Kidney epithelial cell (primary cell): ENCODE data around the gene PELI2. TPM values are rescaled to one million over a fixed set of nuclear protein-coding genes. Genes with fewer than 3 reads are reported as not detected.

ENCODE experiments used
- DNase-seq: peaks from one replicate; pipeline ENCODE4 v3.0.0-alpha.2; 2010; ENCODE audit warnings: low read depth
- H3K27me3 ChIP-seq: 2 replicates; pipeline ENCODE4 v1.6.0; 2011; ENCODE audit warnings: low read length; ENCODE audit not compliant: control insufficient read depth, insufficient read depth
- H3K36me3 ChIP-seq: 2 replicates; pipeline ENCODE4 v1.5.1; 2011; ENCODE audit warnings: low read length; ENCODE audit not compliant: control insufficient read depth, insufficient read depth
- H3K4me3 ChIP-seq: 2 replicates; pipeline ENCODE4 v1.5.1; 2011; ENCODE audit warnings: low read depth, mild to moderate bottlenecking, control low read depth, low read length
- CTCF ChIP-seq: IDR thresholded peaks from 2 replicates; pipeline ENCODE4 v1.5.1; 2011; ENCODE audit warnings: mild to moderate bottlenecking, moderate library complexity, low read length, control low read depth, inconsistent platforms; ENCODE audit not compliant: insufficient read depth, poor library complexity, severe bottlenecking
- total RNA-seq: library from RNA; depleted of rRNA; stranded (reverse); fragments of >200 nt; gene quantifications from 2 replicates; pipeline ENCODE4 v1.2.3, GENCODE V29; 2015

The PELI2 gene
- total RNA-seq, 1 donor from 2014 or later, result 4.8 TPM

- no peak for TF ChIP-seq CTCF
- DNase-seq, result no peak
- H3K36me3 ChIP-seq, result no peaks in the 10 kb centered on the region
- H3K27me3 ChIP-seq, result no peaks in the 10 kb centered on the region
- no peak overlapping the region for H3K4me3 ChIP-seq
Observed at GRCh38 chr14:56142314-56142713, 24.1 kb downstream of the PELI2 start.

- DNase-seq, result no peak
- Histone ChIP-seq H3K4me3 (no peak overlapping the region), H3K27me3 (no peaks in the 10 kb centered on the region), H3K36me3 (no peaks in the 10 kb centered on the region)
- no peak for TF ChIP-seq CTCF
Observed at GRCh38 chr14:56143025-56143424, 24.8 kb downstream of the PELI2 start.

GRCh38 chr14:56144176-56144575 lies 26.0 kb downstream of the PELI2 start:
- H3K27me3 ChIP-seq, result no peaks in the 10 kb centered on the region
- TF ChIP-seq CTCF, result no peak
- H3K4me3 ChIP-seq, result no peak overlapping the region
- H3K36me3 ChIP-seq, result no peaks in the 10 kb centered on the region
- no peak for DNase-seq

GRCh38 chr14:56145181-56145769 lies 27.1 kb downstream of the PELI2 start:
- no peak for DNase-seq
- no peaks in the 10 kb centered on the region for H3K27me3 ChIP-seq
- TF ChIP-seq CTCF, result no peak
- H3K4me3 ChIP-seq, result no peak overlapping the region
- no peaks in the 10 kb centered on the region for H3K36me3 ChIP-seq

GRCh38 chr14:56145965-56146364 lies 27.8 kb downstream of the PELI2 start:
- no peak for DNase-seq
- H3K27me3 ChIP-seq, result no peaks in the 10 kb centered on the region

More at GRCh38 chr14:56145965-56146364, 27.8 kb downstream of the PELI2 start:
- H3K36me3 ChIP-seq, result no peaks in the 10 kb centered on the region
- TF ChIP-seq CTCF, result no peak
- H3K4me3 ChIP-seq, result no peak overlapping the region
